Activated T-cell treated with anti-CD3 and anti-CD28 coated beads for 4 hours (primary cell): ENCODE measurements around the gene EMX1.

ENCODE experiments used
- DNase-seq: peaks from one replicate; pipeline ENCODE4 v3.0.0-alpha.2; 2020

The EMX1 gene

DNA sequence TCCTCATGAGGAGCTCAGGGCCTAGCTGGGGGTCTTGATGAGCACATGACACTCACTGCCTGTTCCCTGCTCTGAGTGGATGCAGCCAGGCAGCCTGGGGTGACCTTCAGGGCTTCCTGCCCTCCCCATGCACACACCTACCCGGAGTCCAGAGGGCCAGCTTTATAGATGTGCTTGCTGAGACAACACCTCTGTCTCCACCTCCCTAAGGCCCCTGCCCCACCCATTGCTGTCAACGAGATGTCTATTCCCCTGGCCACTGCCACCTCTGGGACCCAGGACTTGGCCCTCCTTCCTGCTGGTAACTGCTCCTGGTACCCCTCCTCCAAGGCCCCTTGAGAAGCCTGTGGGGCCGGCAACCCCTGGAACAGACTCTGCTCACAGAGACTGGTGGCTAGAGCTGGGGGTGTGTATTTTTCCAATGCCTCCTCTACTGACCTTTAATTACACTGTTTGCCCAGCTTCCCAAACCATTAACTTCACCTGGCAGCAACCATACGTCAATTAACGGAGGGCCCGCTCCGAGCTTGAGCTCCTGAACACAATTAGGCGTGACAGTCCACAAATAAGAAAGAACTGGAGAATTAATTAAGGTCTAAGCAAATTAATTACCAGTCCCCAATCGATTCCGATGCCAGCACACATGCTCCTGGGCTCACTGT is 66.3 kb downstream of the EMX1 start:
- DNase-seq: no peak

GRCh38 chr2:72984172-72984671 is 66.9 kb downstream of the EMX1 start:
- no peak for DNase-seq
